ENCODE measurements around the gene SIPA1. TPM values are rescaled to one million over a fixed set of nuclear protein-coding genes. Genes with fewer than 3 reads are reported as not detected.
A peak's percentile ranks its signal among the peaks of the same experiment; 100 is the strongest.

Gene SIPA1
- total RNA-seq, 1 experiment from 2014 or later = 65.4 TPM

GRCh38 chr11:65652511-65653228, 14.8 kb downstream of the SIPA1 start (continued):
- TF ChIP-seq CDX4 (CRISPR knock-in tag; IDR thresholded peaks at IDR 0.05; ENCODE audit: borderline replicate concordance) (no peak), ZBTB21 (CRISPR knock-in tag; IDR thresholded peaks at IDR 0.05; ENCODE audit: borderline replicate concordance) (0 out of 2 replicates have a peak, but pooled peaks have one; percentile 3), NFYB (CRISPR knock-in tag; conservative IDR thresholded peaks at IDR 0.05; ENCODE audit: low read depth) (0 out of 2 replicates have a peak, but pooled peaks have one; percentile 16), ZMAT4 (CRISPR knock-in tag; IDR thresholded peaks at IDR 0.05) (peak; percentile 84), TCF7 (CRISPR knock-in tag; IDR thresholded peaks at IDR 0.05; ENCODE audit: low read depth) (0 out of 2 replicates have a peak, but pooled peaks have one; percentile 60), ELF4 (CRISPR knock-in tag; IDR thresholded peaks at IDR 0.05; ENCODE audit: low read depth) (0 out of 2 replicates have a peak, but pooled peaks have one; percentile 16), PRRX2 (CRISPR knock-in tag; IDR thresholded peaks at IDR 0.05) (peak; percentile 83; the same call in 1 of the 2 replicates), ATF6 (CRISPR knock-in tag; IDR thresholded peaks at IDR 0.05) (no peak), ARID4B (CRISPR knock-in tag; IDR thresholded peaks at IDR 0.05; ENCODE audit: borderline replicate concordance) (no peak), SMAD4 (CRISPR knock-in tag; IDR thresholded peaks at IDR 0.05) (no peak), ZNF232 (CRISPR knock-in tag; IDR thresholded peaks at IDR 0.05) (0 out of 2 replicates have a peak, but pooled peaks have one; percentile 25), USF1 (CRISPR knock-in tag; IDR thresholded peaks at IDR 0.05) (0 out of 2 replicates have a peak, but pooled peaks have one; percentile 29), JAZF1 (CRISPR knock-in tag; IDR thresholded peaks at IDR 0.05) (no peak), GRHL2 (CRISPR knock-in tag; IDR thresholded peaks at IDR 0.05; ENCODE audit: insufficient replicate concordance, severe bottlenecking) (no peak), E2F1 (CRISPR knock-in tag; IDR thresholded peaks at IDR 0.05) (no peak), NR3C1 (CRISPR knock-in tag; conservative IDR thresholded peaks at IDR 0.05; ENCODE audit: low read depth) (no peak), CREB1 (CRISPR knock-in tag; IDR thresholded peaks at IDR 0.05) (0 out of 2 replicates have a peak, but pooled peaks have one; percentile 30), NFE2L1 (CRISPR knock-in tag; IDR thresholded peaks at IDR 0.05) (peak; percentile 78; the same call in 1 of the 2 replicates), MLX (CRISPR knock-in tag; IDR thresholded peaks at IDR 0.05) (no peak), NR1H2 (CRISPR knock-in tag; IDR thresholded peaks at IDR 0.05) (no peak), ZNF281 (CRISPR knock-in tag; IDR thresholded peaks at IDR 0.05) (no peak), AR (CRISPR knock-in tag; IDR thresholded peaks at IDR 0.05) (no peak)

All from WTC11 (cell line).